Measurements from ENCODE around the gene TMEM60. TPM values are rescaled to one million over a fixed set of nuclear protein-coding genes. Genes with fewer than 3 reads are reported as not detected.

Gene TMEM60
- total and polyA plus RNA-seq, 10 of the 15 experiments (the other 5 are each of a cell fraction or from before 2014, with no cell fraction given): 13.2 to 94.2 (median 30.2) TPM

DNA sequence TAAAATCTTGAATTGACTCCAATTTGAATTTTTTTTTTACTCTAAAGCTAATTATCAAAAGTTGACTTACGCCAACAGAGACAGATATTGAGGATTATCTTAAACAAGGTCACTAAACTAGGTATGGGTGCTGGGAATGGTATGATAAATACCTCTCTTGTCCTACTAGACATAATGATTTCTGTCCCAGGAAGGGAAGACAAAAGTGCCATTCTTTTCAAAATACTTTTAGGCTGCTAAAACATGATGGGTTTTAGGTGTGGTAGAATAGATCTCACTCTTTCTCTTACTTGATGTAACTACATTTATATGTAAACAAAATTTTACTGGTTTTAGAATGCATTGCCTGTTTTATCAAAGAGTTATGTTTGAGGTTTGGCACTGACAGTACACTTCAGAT is 15.1 kb downstream of the TMEM60 start:
- Histone ChIP-seq H2AFZ (ENCODE audit: control insufficient read depth, low read depth, low read length) (no peak overlapping the region), H3K9ac (ENCODE audit: control insufficient read depth, insufficient read depth, low read length) (no peak overlapping the region), H3K4me1 (ENCODE audit: control insufficient read depth, insufficient read depth, low read length) (no peaks in the 10 kb centered on the region), H4K20me1 (ENCODE audit: control insufficient read depth, insufficient read depth) (no peaks in the 10 kb centered on the region), H3K27me3 (replicated peaks in 1 of 2; ENCODE audit: control insufficient read depth in 2 of 2, insufficient read depth in 2 of 2, low read length in 1 of 2) (no peaks in the 10 kb centered on the region), H3K4me3 (no peak overlapping the region), H3K36me3 (ENCODE audit: control insufficient read depth in 2 of 2, insufficient read depth in 2 of 2, low read length in 1 of 2) (peaks cover 0 to 22% of the 10 kb centered on the region in 2 experiments; a peak in 3 of 4 replicates), H3K79me2 (ENCODE audit: control insufficient read depth, insufficient read depth, low read length) (no peaks in the 10 kb centered on the region), H3K9me3 (replicated peaks; ENCODE audit: control insufficient read depth, insufficient read depth, low read length) (peaks cover 9% of the 10 kb centered on the region), H3K4me2 (ENCODE audit: control insufficient read depth, insufficient read depth) (no peak overlapping the region), H3K27ac (ENCODE audit: control insufficient read depth, insufficient read depth) (no peak overlapping the region)
- ChIA-PET RAD21 (ENCODE audit: unreplicated experiment) (no interaction called here), SMC1A (ENCODE audit: uncharacterized antibody, unreplicated experiment) (interaction anchor here (0.5 to 1.7 kb wide), 2 partner anchors 26 to 238 kb away, joined by 3 to 4 read pairs; no protein-coding TSS in a partner anchor), POLR2A (no interaction called here), CTCF (interaction anchor here (1.7 kb wide), 1 partner anchor 9 kb away, joined by 5 read pairs; no protein-coding TSS in a partner anchor)
- no peak for DNase-seq (ENCODE audit: low read depth, low spot score)
- intact Hi-C loops (cut with micrococcal nuclease; ENCODE audit: unreplicated experiment): no loop called here
- no peak for TF ChIP-seq ZNF592 (IDR thresholded peaks at IDR 0.05)
- no peak for TF ChIP-seq SMAD5 (IDR thresholded peaks at IDR 0.05; ENCODE audit: low read depth)
- no peak for TF ChIP-seq FOXK2 (IDR thresholded peaks at IDR 0.05)
- TF ChIP-seq SPI1 (IDR thresholded peaks at IDR 0.05; ENCODE audit: borderline replicate concordance, insufficient read depth, low read depth, low read length): no peak
- no peak for TF ChIP-seq RBBP5 (conservative IDR thresholded peaks at IDR 0.05)
- TF ChIP-seq SIX5 (IDR thresholded peaks at IDR 0.05; ENCODE audit: low read depth, low read length, severe bottlenecking): no peak
- no peak for TF ChIP-seq EED (IDR thresholded peaks at IDR 0.05; ENCODE audit: low read depth)
- TF ChIP-seq, protein P1, sequence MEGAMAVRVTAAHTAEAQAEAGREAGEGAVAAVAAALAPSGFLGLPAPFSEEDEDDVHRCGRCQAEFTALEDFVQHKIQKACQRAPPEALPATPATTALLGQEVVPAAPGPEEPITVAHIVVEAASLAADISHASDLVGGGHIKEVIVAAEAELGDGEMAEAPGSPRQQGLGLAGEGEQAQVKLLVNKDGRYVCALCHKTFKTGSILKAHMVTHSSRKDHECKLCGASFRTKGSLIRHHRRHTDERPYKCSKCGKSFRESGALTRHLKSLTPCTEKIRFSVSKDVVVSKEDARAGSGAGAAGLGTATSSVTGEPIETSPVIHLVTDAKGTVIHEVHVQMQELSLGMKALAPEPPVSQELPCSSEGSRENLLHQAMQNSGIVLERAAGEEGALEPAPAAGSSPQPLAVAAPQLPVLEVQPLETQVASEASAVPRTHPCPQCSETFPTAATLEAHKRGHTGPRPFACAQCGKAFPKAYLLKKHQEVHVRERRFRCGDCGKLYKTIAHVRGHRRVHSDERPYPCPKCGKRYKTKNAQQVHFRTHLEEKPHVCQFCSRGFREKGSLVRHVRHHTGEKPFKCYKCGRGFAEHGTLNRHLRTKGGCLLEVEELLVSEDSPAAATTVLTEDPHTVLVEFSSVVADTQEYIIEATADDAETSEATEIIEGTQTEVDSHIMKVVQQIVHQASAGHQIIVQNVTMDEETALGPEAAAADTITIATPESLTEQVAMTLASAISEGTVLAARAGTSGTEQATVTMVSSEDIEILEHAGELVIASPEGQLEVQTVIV (IDR thresholded peaks at IDR 0.05; ENCODE audit: borderline replicate concordance, partially characterized antibody): no peak
- no peak for TF ChIP-seq TCF7 (IDR thresholded peaks at IDR 0.05; ENCODE audit: borderline replicate concordance)
- no peak for TF ChIP-seq ZNF217 (IDR thresholded peaks at IDR 0.05)
- TF ChIP-seq NFXL1 (IDR thresholded peaks at IDR 0.05; ENCODE audit: borderline replicate concordance): no peak
- TF ChIP-seq, protein P2, sequence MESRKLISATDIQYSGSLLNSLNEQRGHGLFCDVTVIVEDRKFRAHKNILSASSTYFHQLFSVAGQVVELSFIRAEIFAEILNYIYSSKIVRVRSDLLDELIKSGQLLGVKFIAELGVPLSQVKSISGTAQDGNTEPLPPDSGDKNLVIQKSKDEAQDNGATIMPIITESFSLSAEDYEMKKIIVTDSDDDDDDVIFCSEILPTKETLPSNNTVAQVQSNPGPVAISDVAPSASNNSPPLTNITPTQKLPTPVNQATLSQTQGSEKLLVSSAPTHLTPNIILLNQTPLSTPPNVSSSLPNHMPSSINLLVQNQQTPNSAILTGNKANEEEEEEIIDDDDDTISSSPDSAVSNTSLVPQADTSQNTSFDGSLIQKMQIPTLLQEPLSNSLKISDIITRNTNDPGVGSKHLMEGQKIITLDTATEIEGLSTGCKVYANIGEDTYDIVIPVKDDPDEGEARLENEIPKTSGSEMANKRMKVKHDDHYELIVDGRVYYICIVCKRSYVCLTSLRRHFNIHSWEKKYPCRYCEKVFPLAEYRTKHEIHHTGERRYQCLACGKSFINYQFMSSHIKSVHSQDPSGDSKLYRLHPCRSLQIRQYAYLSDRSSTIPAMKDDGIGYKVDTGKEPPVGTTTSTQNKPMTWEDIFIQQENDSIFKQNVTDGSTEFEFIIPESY (IDR thresholded peaks at IDR 0.05): no peak
- no peak for TF ChIP-seq POLR2AphosphoS2 (IDR thresholded peaks at IDR 0.05; ENCODE audit: low read depth, low read length)
- BruUV-seq (replicated peaks): no TSS peak
- in situ Hi-C loops (cut with MboI): no loop called here
- FAIRE-seq: no peak
- WGBS (ENCODE audit: insufficient coverage, insufficient replicate concordance, low lambda C conversion rate, missing lambda C conversion rate): 100% methylated on average over 1 of the region's 1 CpG
- no peak for ATAC-seq
